Astrocyte of the cerebellum (primary cell): Measurements from ENCODE around the gene SNAI3.

Experiments used
- DNase-seq: peaks from one replicate; pipeline ENCODE4 v3.0.0-alpha.2; 2011; ENCODE audit warnings: low read depth
- H3K4me3 ChIP-seq: 2 replicates; pipeline ENCODE4 v1.5.1; 2011; ENCODE audit warnings: mild to moderate bottlenecking, low read depth, low read length, moderate library complexity
- CTCF ChIP-seq: IDR thresholded peaks from 2 replicates; pipeline ENCODE4 v1.5.1; 2012; ENCODE audit warnings: low read length, low read depth, moderate library complexity, mild to moderate bottlenecking; ENCODE audit errors: missing control alignments
- in situ Hi-C: cut with HindIII; loops from 2 replicates; pipeline ENCODE4 v1.10.0; 2017; ENCODE audit warnings: low sequenced_read_pairs

SNAI3 gene

GRCh38 chr16:88712362-88712979 is 26.2 kb upstream of the SNAI3 start:
- no peak for TF ChIP-seq CTCF
- in situ Hi-C loops, result no loop called here
- no peak overlapping the region for H3K4me3 ChIP-seq
- DNase-seq, result no peak

GRCh38 chr16:88711750-88712340 is 25.5 kb upstream of the SNAI3 start:
- DNase-seq, result no peak
- in situ Hi-C loops, result no loop called here
- H3K4me3 ChIP-seq, result no peak overlapping the region
- no peak for TF ChIP-seq CTCF

- no peak for DNase-seq
- TF ChIP-seq CTCF, result no peak
- H3K4me3 ChIP-seq, result no peak overlapping the region
- in situ Hi-C loops, result no loop called here
Observed at GRCh38 chr16:88710556-88710955, 24.2 kb upstream of the SNAI3 start.

GRCh38 chr16:88706965-88707826 is 20.9 kb upstream of the SNAI3 start:
- peak overlapping the region; percentile 95 for H3K4me3 ChIP-seq
- in situ Hi-C loops, result no loop called here

GRCh38 chr16:88706229-88706964 is 20.1 kb upstream of the SNAI3 start, which contains the start of the genes CTU2 and RNF166:
Gene CTU2 (plus strand): TSS chr16:88706503. CDS start chr16:88706531, 28 bp downstream.
Gene RNF166 (minus strand): TSS chr16:88706408. CDS start chr16:88706325, 83 bp downstream.
- H3K4me3 ChIP-seq, result peak within 1 kb of the TSS; percentile 95
- DNase-seq, result peak; percentile 54
- TF ChIP-seq CTCF, result no peak
- in situ Hi-C loops, result no loop called here

More at GRCh38 chr16:88706965-88707826, 20.9 kb upstream of the SNAI3 start:
- TF ChIP-seq CTCF, result no peak
- no peak for DNase-seq

GRCh38 chr16:88705801-88706228 is 19.5 kb upstream of the SNAI3 start:
- TF ChIP-seq CTCF, result no peak
- peak overlapping the region; percentile 95 for H3K4me3 ChIP-seq
- no peak for DNase-seq
- in situ Hi-C loops, result no loop called here
